Neural progenitor cell (in vitro differentiated cells): ENCODE data around the gene TNFRSF13B.

Experiments used
- CTCF ChIP-seq: fragments of 200-600 bp; sonication (generic); IDR thresholded peaks from 2 replicates; pipeline ENCODE4 v1.5.1; 2017; ENCODE audit warnings: antibody characterized with exemption, mild to moderate bottlenecking
- EZH2 ChIP-seq: fragments of 200-600 bp; sonication (generic); IDR thresholded peaks from 2 replicates; pipeline ENCODE4 v1.6.1; 2017; ENCODE audit warnings: antibody characterized with exemption, mild to moderate bottlenecking, moderate library complexity
- EZH2phosphoT487 ChIP-seq: fragments of 200-600 bp; sonication (generic); IDR thresholded peaks from 2 replicates; pipeline ENCODE4 v1.6.1; 2017; ENCODE audit warnings: antibody characterized with exemption

GRCh38 chr17:16906680-16907079 is 65.2 kb downstream of the TNFRSF13B start:
- TF ChIP-seq CTCF = no peak
- TF ChIP-seq EZH2 = no peak
- TF ChIP-seq EZH2phosphoT487 = no peak
